ENCODE results near the gene ARL15.
A peak's percentile ranks its signal among the peaks of the same experiment; 100 is the strongest.
"Not testable (repeated sequence)": the region's sequence is repeated elsewhere in the genome, so short reads cannot be mapped to it uniquely, and the experiment has no call there.

Gene ARL15

DNA sequence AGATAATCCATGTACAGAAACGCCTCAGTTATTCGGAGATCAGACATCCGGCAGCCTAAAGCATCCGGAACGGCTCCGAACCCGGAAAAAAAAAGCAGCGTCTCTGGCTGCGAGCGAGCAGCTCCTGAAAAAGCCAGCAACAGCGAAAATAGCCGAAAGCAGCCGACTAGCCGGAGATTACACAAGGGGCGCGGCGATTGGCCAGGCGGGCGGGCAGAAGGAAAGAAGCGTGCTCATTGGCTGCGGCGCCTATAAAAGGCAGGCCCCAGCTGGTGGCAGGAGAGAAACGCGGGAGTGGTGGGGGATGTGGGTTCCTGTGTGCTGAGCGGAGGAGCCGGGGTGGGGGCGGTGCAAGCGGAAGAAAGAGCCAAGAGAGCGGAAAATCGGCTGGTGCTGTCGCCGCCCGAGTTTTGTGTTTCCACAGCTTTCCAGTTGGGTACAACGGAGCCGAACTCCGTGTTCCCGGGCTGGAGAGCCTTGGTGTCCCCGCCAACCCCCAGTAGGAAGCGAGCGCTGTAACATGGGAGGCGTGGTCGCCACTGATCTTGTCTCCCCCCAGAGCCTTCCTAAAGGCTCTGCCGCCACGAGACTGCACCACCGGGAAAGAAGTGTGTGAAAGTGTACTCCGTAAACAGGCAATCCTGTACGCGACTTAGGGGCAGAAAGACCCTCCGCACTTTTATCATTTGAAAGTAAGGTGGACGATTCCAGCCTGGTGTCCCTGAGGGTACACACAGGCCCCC, at the start of gene ARL15:
Gene ARL15 (minus strand): TSS at position 141 of the 743 bp plus-strand sequence.
- DNase-seq (ENCODE audit: low spot score), result peak; percentile 94

- no peak for DNase-seq (ENCODE audit: low spot score)
Measured at GRCh38 chr5:54360089-54360488, 49.7 kb upstream of the ARL15 start.

- DNase-seq (ENCODE audit: low spot score), result no peak
Measured at GRCh38 chr5:54357408-54358058, 47.2 kb upstream of the ARL15 start.

DNA sequence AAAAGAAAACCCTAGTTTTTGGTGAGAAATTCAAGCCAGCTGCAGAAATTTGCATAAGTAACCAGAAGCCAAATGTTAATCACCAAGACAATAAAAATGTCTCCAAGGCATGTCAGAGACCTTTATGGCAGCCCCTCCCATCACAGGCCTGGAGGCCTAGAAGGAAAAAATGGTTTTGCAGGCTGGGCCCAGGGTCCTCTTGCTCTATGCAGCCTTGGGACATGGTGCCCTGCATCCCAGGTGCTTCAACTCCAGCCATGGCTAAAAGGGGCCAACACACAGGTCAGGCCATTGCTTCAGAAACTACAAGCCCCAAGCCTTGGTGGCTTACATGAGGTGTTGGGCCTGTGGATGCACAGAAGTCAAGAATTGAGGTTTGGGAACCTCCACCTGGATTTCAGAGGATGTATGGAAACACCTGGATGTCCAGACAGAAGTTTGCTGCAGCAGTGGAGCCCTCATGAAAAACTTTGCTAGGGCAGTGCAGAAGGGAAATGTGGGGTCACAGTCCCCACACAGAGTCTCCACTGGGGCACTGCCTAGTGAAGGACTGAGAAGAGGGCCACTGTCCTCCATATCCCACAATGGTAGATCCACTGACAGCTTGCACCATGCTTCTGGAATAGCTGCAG, 43.7 kb upstream of the ARL15 start:
- not testable (repeated sequence) for DNase-seq (ENCODE audit: low spot score)

- not testable (repeated sequence) for DNase-seq (ENCODE audit: low spot score)
Measured at GRCh38 chr5:54352580-54352979, 42.2 kb upstream of the ARL15 start.

GRCh38 chr5:54347221-54347865, 37.0 kb upstream of the ARL15 start:
- DNase-seq (ENCODE audit: low spot score), result no peak

DNA sequence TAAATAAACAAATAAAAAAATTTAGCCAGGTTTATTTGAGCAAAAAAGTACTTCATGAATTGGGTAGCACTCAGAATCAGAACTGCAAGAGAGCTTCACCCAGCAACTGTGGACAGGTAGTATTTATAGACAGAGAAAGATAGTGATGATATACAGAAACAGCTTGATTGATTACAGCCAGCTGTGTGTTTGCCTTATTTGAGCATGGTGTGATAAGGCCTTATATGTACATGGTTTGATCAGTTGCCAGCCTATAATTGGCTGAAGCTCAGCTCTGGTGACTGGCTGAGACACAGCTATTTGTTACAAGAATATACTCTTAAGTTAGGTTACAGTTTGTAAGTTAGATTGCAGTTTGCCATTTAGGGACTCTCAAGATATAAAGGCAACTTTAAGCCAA, 34.3 kb upstream of the ARL15 start:
- no peak for DNase-seq (ENCODE audit: low spot score)

GRCh38 chr5:54341971-54342370, 31.6 kb upstream of the ARL15 start:
- DNase-seq (ENCODE audit: low spot score), result no peak

DNA sequence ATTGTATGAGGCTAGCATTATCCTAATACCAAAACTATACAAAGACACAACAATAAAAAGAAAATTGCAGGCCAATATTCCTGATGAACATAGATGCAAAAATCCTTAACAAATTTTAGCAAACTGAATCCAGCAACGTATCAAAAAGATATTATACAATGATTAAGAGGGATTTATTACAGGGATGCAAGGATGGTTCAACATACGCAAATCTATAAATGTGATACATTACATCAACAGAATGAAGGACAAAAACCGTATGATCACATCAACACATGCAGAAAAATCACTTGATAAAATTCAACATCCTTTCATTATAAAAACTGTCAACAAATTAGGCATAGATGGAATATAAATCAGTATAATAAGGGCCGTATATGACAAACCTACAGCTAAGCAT, 27.1 kb upstream of the ARL15 start:
- DNase-seq (ENCODE audit: low spot score), result no peak

DNA sequence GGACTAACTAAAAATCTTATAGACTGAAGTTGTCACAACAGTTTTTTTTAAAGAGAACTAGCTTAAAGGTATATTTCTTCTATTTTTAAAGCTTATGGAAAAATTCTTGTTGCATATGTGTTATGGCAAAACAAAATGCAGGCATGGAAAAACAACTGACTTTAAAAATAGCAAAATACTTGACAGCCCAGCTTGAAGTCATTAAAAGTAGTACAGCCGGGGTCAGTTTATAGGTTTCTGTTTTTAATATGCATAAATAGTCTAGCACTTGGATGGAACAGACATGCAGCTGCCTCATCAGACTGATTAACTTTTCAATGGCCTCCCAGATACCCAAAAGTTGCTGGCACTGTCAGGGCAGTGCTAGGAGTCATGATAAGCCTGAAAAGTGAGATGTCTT, 22.3 kb upstream of the ARL15 start:
- no peak for DNase-seq (ENCODE audit: low spot score)

- peak; percentile 33 for DNase-seq (ENCODE audit: low spot score)
Measured at GRCh38 chr5:54329731-54330709, 19.6 kb upstream of the ARL15 start.

GRCh38 chr5:54326662-54327270, 16.4 kb upstream of the ARL15 start:
- no peak for DNase-seq (ENCODE audit: low spot score)

DNA sequence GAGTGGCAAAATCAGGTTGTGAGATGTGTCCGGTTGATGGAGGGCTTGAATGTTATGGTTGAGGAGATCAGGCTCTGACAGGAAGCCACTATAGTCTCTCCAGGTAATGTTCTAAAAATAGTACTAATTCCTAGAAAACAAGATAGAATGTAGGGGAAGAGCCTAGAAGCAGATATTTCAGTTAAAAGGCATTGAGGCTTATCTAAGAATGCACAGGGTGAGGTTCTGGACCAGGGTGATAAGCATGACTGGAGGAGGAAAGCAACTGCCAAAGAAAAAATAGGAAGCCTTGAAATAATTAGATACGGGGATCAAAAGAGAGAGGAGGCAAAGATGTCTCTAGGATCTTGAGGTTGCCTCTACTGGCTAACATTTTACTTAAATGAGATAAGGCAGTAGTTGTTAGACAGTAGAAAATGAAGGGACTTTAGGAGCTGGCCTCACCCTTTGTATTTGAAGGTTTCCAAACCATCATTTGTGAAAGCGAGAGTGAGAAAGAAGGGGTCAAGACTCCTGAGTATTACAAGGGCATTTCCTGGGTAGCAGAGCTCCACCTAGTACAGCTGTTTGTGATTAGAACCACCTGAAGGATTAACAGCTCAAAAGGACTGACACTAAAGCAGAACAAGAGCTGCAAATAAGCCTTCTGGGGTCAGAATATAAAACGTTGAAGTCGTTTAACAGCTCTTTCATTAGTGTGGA, 15.4 kb upstream of the ARL15 start:
- no peak for DNase-seq (ENCODE audit: low spot score)

- DNase-seq (ENCODE audit: low spot score), result no peak
Measured at GRCh38 chr5:54325272-54325609, 14.9 kb upstream of the ARL15 start.

DNA sequence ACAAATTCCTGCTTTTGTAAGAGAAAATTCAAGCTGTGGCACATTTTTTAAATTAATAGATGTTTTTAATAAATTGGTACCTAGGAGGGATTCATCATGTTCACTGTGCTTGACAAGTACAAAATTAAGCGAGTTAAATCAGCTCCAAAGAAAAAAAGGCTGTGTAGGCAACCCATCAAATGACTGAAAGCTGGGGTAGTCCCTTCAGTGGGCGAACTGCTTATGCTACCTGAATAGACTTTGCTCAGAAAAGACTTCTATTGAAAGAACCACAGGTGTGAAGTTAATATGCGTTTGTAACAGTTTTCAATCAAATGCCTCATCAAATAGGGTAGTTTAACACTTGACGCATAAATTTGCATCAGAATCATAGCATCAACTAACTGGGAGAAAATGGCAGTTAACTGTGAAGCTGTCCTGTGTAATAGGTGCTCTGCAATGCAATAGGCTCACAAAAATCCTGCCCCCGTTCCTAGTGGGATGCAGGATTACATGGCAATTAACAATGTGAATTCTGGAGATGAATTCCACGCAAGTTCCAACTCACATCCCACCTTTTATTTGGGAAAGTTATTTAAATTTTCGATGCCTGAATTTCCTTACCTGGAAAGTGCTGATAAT, 14.4 kb upstream of the ARL15 start:
- DNase-seq (ENCODE audit: low spot score), result no peak

GRCh38 chr5:54323495-54323894, 13.1 kb upstream of the ARL15 start:
- no peak for DNase-seq (ENCODE audit: low spot score)

- no peak for DNase-seq (ENCODE audit: low spot score)
Measured at GRCh38 chr5:54320256-54320655, 9.9 kb upstream of the ARL15 start.

GRCh38 chr5:54317511-54318260, 7.3 kb upstream of the ARL15 start:
- DNase-seq (ENCODE audit: low spot score), result no peak

GRCh38 chr5:54315736-54316528, 5.6 kb upstream of the ARL15 start:
- no peak for DNase-seq (ENCODE audit: low spot score)
